C4-2B (cell line): ENCODE measurements around the gene REL.

Source experiments
- CTCF ChIP-seq: fragments of 450-650 bp; conservative IDR thresholded peaks from 2 replicates; pipeline ENCODE4 v1.5.1; 2017; ENCODE audit warnings: mild to moderate bottlenecking
- ZFX ChIP-seq: fragments of 450-650 bp; IDR thresholded peaks from 2 replicates; pipeline ENCODE4 v1.6.1; 2017

GRCh38 chr2:60925994-60926740, 44.8 kb downstream of the REL start:
- no peak for TF ChIP-seq CTCF
- no peak for TF ChIP-seq ZFX
